ENCODE results near the gene SMYD3. TPM values are rescaled to one million over a fixed set of nuclear protein-coding genes. Genes with fewer than 3 reads are reported as not detected.

SMYD3 gene
- polyA plus RNA-seq, 1 donor from 2014 or later: 35.9 TPM

DNA sequence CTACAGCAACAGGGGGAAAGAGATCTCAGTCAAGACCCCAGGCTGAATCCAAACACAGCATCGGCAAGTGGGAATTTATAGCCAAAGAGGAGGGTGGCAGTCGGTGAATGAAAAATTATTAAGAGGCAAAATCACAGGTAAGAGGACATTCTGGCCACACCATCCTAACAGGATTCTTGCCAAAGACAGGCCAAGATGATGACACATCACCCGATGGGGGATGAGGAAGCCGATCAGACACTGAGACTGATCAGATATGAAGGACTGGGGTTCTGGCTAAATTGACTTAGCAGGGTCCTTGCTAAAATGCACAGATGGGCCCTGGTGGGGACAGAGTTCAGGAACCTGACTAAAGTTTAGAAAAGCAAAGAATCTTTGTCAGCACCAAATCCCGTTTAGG is 402.2 kb downstream of the SMYD3 start:
- H3K4me3 Mint-ChIP-seq: no peak overlapping the region
- peaks cover 11% of the 10 kb centered on the region for H3K36me3 Mint-ChIP-seq
- peaks cover 0 to 3% (median 0%) of the 10 kb centered on the region in 3 donors for H3K4me1 Mint-ChIP-seq
- H3K9me3 Mint-ChIP-seq: no peaks in the 10 kb centered on the region
- H3K27ac Mint-ChIP-seq: no peak overlapping the region
- H3K27me3 Mint-ChIP-seq: no peaks in the 10 kb centered on the region

DNA sequence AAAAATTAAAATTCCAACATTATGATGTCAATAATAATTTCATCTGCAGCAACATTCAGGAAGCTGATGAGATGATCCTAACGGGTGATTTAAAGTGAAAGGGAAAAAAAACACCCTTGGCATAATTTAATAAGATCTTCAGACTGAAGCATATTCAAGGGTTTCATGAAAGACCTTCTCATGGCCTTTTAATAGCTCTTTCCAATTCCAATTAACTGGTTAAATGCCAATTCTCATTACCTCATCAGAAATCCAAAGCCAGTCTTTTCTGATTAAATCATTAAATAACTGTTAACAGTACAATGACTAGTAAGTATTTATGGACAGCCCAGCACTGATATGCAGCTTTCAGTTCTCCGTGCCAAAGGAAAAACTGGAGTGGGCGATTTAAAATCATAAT is 407.5 kb downstream of the SMYD3 start:
- Mint-ChIP-seq H3K9me3 (peaks cover 0 to 2% (median 0%) of the 10 kb centered on the region in 3 donors), H3K27ac (no peak overlapping the region), H3K4me1 (peaks cover 0 to 3% (median 2%) of the 10 kb centered on the region in 3 donors), H3K27me3 (no peaks in the 10 kb centered on the region), H3K36me3 (peaks cover 14% of the 10 kb centered on the region), H3K4me3 (no peak overlapping the region)

DNA sequence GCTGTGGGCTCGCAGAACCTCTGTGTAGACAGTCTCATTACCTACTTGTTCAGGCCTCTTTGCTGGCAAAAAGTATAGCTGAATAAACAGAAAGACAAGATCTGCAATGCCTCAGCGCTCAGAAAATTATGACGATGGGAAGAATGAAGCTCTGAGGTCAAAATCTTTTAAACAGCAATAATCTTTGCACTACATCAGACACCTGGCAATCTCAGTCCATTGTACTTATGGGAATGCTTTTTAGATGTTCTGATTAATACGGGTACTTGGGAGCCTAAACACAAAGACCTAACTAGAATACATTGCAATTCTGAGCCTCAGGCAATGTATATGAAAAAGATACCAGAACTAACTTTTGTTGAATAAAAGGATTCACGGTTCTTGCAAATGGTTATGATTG is 410.7 kb downstream of the SMYD3 start:
- Mint-ChIP-seq H3K27me3 (no peaks in the 10 kb centered on the region), H3K27ac (peak overlapping the region in 1 of 3 donors; percentile 48), H3K9me3 (peaks cover 0 to 5% (median 3%) of the 10 kb centered on the region in 3 donors), H3K4me1 (peaks cover 0 to 2% (median 2%) of the 10 kb centered on the region in 3 donors), H3K36me3 (peaks cover 7% of the 10 kb centered on the region), H3K4me3 (no peak overlapping the region)

DNA sequence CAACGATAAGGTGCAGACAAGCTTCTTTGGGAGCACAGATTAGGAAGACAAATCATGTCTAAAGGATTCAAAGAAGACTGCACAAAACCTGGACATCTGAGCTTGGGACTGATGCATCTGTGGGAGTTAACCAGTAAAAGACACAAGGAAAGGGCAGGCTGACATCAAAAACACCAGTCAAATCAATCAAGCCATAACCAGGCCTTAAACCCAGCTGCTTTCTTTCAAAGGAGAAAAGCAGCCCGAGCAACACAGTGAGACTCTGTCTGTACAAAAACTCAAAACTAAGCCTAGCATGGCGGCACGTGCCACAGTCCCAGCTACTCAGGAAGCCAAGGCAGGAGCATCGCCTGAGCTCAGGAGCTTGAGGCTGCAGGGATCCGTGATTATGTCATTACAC is 411.6 kb downstream of the SMYD3 start:
- peaks cover 4% of the 10 kb centered on the region for H3K36me3 Mint-ChIP-seq
- no peak overlapping the region for H3K4me3 Mint-ChIP-seq
- H3K27me3 Mint-ChIP-seq: no peaks in the 10 kb centered on the region
- H3K4me1 Mint-ChIP-seq: peaks cover 0 to 2% (median under 1%) of the 10 kb centered on the region in 3 donors
- peaks cover 0 to 5% (median 3%) of the 10 kb centered on the region in 3 donors for H3K9me3 Mint-ChIP-seq
- no peak overlapping the region for H3K27ac Mint-ChIP-seq

DNA sequence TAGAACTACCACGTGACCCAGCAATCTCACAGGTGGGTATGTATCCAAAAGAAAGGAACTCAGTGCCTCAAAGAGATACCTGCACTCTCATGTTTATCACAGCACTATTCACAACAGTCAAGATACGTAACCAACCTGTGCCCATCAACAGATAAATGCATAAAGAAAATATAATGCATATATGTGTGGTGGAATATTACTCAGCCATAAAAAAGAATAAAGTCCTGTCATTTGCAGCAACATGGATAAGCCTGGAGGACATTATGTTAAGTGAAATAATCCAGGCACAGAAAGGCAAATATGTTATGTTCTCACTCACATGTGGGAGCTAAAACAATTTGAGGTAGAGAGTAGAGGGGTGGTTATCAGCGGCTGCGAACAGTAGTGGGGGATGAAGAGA is 413.8 kb downstream of the SMYD3 start:
- Mint-ChIP-seq H3K27me3 (no peaks in the 10 kb centered on the region), H3K4me3 (no peak overlapping the region), H3K9me3 (peaks cover 0 to 5% (median 3%) of the 10 kb centered on the region in 3 donors), H3K4me1 (peaks cover 0 to 2% (median 0%) of the 10 kb centered on the region in 3 donors), H3K27ac (no peak overlapping the region), H3K36me3 (peaks cover 4% of the 10 kb centered on the region)

DNA sequence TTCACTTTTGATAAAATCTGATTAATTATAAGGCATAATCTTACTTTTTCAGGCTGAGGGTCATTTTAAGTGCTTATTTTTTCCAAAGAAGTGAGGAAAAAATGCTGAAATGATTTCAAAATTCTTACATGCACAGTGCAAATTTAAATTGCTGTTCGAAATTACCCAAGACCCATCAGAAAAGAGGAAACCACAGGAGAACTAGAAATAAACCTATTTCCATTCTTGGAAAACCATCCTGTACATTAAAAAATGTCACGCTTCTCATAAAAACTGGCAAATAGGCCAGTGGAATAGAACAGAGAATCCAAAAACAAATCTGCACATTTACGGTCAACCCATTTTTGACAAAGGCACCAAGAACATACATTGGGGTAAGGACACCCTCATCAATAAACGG is 414.9 kb downstream of the SMYD3 start:
- H3K36me3 Mint-ChIP-seq: peaks cover 6% of the 10 kb centered on the region
- no peak overlapping the region for H3K4me3 Mint-ChIP-seq
- no peak overlapping the region for H3K27ac Mint-ChIP-seq
- no peaks in the 10 kb centered on the region for H3K27me3 Mint-ChIP-seq
- H3K4me1 Mint-ChIP-seq: peaks cover 0 to 2% (median 0%) of the 10 kb centered on the region in 3 donors
- peaks cover 4 to 6% (median 4%) of the 10 kb centered on the region in 3 donors for H3K9me3 Mint-ChIP-seq

DNA sequence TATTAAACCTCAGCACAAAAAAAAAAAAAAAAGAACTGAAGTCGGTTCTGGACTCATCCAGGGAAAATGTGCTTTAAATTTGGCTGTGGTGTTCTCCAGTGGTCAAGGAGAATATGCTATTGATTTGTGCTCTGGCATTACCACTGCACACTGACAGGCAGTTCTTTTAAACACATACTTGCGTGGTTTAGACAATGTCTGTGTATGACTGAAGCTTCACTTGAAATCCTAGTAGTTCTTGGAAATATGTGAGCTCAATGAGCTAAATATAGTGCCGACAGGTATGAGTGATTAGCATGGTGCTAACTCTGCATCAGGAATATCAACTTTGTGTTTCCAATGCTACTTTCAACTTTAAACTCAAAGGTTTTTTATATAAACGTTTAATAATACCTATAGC is 415.6 kb downstream of the SMYD3 start:
- Mint-ChIP-seq H3K27ac (no peak overlapping the region), H3K4me1 (peaks cover 0 to 2% (median 0%) of the 10 kb centered on the region in 3 donors), H3K27me3 (no peaks in the 10 kb centered on the region), H3K4me3 (no peak overlapping the region), H3K36me3 (peaks cover 8% of the 10 kb centered on the region), H3K9me3 (peaks cover 5 to 7% (median 6%) of the 10 kb centered on the region in 3 donors)

DNA sequence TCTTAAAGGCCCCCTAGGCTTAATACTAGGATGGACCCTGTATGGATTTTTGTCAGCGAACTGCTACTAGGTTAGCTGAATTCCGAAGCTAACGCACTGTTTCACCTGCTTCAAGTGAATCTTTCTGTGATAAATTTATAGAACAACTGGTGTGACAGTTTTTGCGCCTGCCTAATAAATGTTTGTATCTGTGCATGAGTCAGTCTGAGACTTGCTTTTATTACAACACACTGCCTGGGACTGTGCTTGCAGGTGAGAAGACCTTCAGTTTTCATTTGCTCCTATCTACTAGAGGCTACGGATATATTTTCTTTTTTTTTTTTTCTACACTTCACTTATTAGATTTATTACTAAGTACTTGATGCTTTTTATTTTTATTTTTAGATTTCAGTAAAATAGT is 420.9 kb downstream of the SMYD3 start:
- Mint-ChIP-seq H3K36me3 (peaks cover 11% of the 10 kb centered on the region), H3K4me1 (no peaks in the 10 kb centered on the region), H3K9me3 (peaks cover 4 to 16% (median 7%) of the 10 kb centered on the region in 3 donors), H3K27ac (no peak overlapping the region), H3K4me3 (no peak overlapping the region), H3K27me3 (no peaks in the 10 kb centered on the region)

DNA sequence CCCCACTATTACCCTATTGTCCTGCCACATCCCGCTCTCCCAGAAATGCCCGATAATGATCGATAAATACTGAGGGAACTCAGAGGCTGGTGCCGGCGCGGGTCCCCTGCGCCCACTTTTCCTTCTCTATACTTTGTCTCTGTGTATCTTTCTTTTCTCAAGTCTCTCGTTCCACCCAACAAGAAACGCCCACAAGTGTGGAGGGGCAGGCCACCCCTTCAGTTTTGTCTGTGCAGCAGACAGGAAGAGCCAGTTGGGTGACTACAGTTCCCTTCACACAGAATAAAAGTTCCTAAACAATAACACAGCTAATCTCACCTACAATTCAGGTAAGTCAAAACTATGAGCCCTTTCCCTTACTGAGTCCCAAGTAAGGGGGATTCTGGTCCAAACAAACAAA is 423.7 kb downstream of the SMYD3 start:
- H3K4me3 Mint-ChIP-seq: no peak overlapping the region
- H3K27me3 Mint-ChIP-seq: no peaks in the 10 kb centered on the region
- H3K36me3 Mint-ChIP-seq: peaks cover 11% of the 10 kb centered on the region
- H3K9me3 Mint-ChIP-seq: peaks cover 4 to 16% (median 7%) of the 10 kb centered on the region in 3 donors
- H3K27ac Mint-ChIP-seq: no peak overlapping the region
- H3K4me1 Mint-ChIP-seq: no peaks in the 10 kb centered on the region

DNA sequence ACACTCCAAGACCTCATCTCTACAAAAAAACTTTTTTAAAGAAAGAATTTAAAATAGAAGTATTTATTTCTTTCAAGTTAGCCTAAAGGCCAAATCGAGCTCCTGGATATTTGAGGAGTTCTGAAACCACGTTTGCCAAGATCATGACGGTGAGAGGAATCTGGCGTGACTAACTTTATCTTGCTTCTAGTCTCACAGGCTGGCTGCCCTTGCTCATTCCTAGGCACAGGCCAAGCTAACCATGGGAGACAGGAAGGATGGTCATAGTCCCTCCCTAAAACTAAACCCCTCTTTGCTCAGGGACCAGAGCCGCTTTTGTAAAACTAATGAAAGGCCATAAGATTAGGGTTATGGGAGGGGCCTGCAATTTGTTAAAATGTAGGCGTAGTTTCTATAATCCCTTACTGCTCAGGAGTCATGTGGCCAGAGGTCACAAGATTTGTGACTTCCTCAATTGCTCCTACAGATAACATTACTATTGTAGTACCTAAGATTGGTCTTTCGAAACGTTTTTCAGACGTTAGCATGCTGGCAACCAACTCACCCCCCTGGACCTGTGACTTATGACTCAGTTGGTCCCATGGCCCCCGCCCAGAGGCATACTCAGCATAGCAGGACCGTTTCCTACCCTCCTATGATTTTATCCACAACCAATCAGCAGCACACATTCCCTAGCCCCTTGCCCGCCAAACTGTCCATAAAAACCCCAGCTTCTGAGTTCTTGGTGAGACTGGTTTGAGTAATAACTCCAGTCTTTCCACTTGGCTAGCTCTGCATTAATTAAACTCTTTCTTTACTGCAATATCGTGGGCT is 425.0 kb downstream of the SMYD3 start:
- H3K27me3 Mint-ChIP-seq: no peaks in the 10 kb centered on the region
- no peak overlapping the region for H3K27ac Mint-ChIP-seq
- peaks cover 2 to 11% (median 5%) of the 10 kb centered on the region in 3 donors for H3K9me3 Mint-ChIP-seq
- H3K4me3 Mint-ChIP-seq: no peak overlapping the region
- peaks cover 8% of the 10 kb centered on the region for H3K36me3 Mint-ChIP-seq
- H3K4me1 Mint-ChIP-seq: no peaks in the 10 kb centered on the region

DNA sequence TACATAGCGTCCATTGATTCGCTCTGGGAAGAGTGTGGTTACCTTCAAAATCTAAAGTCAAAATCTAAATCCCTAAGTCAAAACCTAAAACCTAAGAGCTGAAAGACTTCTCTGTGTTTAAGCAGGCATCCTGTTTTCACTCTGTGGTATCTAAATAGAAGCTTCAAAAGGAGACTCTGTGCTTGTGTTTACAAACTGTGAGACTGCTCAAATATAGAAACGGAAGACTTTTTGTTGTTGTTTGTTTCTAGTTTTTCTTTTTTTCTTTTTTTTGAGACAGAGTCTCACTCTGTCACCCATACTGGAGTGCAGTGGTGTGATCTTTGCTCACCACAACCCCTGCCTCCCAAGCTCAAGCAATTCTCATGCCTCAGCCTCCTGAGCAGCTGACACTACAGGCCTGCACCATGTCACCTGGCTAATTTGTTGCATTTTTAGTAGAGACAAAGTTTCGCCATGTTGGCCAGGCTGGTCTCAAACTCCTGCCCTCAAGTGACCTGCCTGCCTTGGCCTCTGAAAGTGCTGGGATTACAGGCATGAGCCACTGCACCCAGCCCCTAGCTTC is 425.9 kb downstream of the SMYD3 start:
- Mint-ChIP-seq H3K27me3 (no peaks in the 10 kb centered on the region), H3K4me3 (no peak overlapping the region), H3K36me3 (peaks cover 9% of the 10 kb centered on the region), H3K4me1 (no peaks in the 10 kb centered on the region), H3K9me3 (peaks cover 2 to 9% (median 5%) of the 10 kb centered on the region in 3 donors), H3K27ac (no peak overlapping the region)

DNA sequence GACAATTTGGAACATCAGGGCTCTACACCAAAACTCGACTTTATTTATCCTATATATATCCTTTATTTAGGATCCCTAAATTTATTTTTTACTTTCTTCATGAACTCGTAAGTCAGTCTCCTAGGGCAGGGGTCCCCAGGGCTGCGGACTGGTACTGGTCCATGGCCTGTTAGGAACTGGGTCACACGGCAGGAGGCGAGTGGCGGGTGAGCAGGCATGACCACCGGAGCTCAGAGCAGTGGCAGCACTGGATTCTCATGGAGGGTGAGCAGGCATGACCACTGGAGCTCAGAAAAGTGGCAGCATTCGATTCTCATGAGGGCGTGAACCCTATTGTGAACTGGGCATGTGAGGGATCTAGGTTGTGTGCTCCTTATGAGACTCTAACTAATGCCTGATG is 427.0 kb downstream of the SMYD3 start:
- H3K4me1 Mint-ChIP-seq: no peaks in the 10 kb centered on the region
- no peak overlapping the region for H3K27ac Mint-ChIP-seq
- no peaks in the 10 kb centered on the region for H3K27me3 Mint-ChIP-seq
- H3K9me3 Mint-ChIP-seq: peaks cover 2 to 11% (median 4%) of the 10 kb centered on the region in 3 donors
- no peak overlapping the region for H3K4me3 Mint-ChIP-seq
- H3K36me3 Mint-ChIP-seq: peaks cover 6% of the 10 kb centered on the region

DNA sequence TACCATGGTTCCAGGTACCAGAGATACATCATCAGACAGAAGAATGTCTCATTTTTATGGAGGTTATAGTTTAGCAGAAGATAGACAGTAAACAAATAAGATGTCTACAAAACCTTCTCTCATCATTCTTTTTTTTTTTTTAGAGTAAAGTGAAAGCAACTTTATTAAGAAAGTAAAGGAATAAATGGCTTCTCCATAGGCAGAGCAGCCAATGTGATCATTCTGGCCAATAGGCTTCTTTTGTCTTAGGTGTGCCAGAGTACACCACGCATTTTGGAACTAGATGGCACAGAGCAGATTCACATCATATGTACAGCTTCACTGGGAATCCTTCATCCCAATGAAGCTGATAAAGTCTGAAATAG is 428.2 kb downstream of the SMYD3 start:
- no peak overlapping the region for H3K4me3 Mint-ChIP-seq
- H3K4me1 Mint-ChIP-seq: no peaks in the 10 kb centered on the region
- H3K27me3 Mint-ChIP-seq: no peaks in the 10 kb centered on the region
- H3K27ac Mint-ChIP-seq: no peak overlapping the region
- H3K9me3 Mint-ChIP-seq: peaks cover 2 to 14% (median 8%) of the 10 kb centered on the region in 3 donors
- peaks cover 8% of the 10 kb centered on the region for H3K36me3 Mint-ChIP-seq

DNA sequence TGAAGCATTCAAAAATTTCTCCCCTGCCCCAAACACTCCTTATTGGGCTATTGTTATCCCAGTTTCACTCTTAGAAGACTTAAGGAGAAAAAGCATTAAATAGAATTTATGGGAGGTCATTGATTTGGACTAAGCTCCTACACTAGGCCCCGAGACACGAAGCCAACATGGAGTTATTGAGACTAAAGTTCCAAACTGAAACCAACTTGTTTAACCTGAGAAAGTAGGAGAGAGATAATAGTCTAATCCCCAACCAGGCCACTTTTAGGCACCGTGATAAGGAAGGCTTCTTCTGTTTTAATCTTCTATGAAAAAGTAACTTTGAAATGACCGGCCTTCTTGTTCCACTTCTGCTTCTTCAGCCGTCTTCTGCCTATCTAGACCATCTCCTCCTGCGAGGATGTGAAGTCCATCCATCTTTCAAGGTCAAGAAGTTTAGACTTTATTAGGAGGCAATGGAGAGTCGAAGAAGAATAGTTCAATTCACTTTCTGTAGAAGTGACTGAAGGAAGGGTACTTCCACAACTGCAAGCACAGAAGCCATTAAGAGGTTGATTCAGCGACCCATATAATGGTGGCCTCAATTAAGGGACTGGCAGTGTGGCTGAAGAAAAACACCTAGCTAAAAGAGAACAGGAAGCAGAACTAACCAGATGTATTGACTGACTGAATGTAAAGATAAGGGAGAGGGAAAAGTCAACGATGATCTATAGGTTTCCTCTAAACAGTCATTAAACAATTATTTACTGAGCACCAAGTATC is 428.8 kb downstream of the SMYD3 start:
- peaks cover 2 to 11% (median 5%) of the 10 kb centered on the region in 3 donors for H3K9me3 Mint-ChIP-seq
- no peak overlapping the region for H3K27ac Mint-ChIP-seq
- no peaks in the 10 kb centered on the region for H3K27me3 Mint-ChIP-seq
- peaks cover 6% of the 10 kb centered on the region for H3K36me3 Mint-ChIP-seq
- H3K4me3 Mint-ChIP-seq: no peak overlapping the region
- H3K4me1 Mint-ChIP-seq: no peaks in the 10 kb centered on the region

DNA sequence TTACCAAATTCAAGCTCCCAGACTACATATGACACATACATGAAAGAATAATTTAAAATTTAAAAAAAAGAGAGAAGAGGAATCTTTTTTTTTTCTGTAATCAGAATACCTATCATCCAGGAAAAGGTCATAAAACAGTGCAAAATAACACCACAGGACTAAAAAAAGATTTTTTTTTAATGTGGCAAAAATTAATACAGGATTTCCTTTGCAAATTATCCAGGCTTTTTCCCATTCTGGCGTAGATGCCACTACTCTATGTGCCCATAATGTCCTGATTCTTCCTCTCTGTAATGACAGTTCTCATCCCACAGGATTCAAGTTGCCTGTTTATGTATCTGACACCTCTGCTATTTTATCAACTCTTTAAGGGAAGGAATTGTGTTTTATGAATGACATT is 429.6 kb downstream of the SMYD3 start:
- H3K4me3 Mint-ChIP-seq: no peak overlapping the region
- H3K9me3 Mint-ChIP-seq: peaks cover 0 to 8% (median 5%) of the 10 kb centered on the region in 3 donors
- H3K27ac Mint-ChIP-seq: no peak overlapping the region
- H3K4me1 Mint-ChIP-seq: no peaks in the 10 kb centered on the region
- H3K36me3 Mint-ChIP-seq: peaks cover 4% of the 10 kb centered on the region
- H3K27me3 Mint-ChIP-seq: no peaks in the 10 kb centered on the region
